Measurements from ENCODE around the gene RING1.
A peak's percentile ranks its signal among the peaks of the same experiment; 100 is the strongest.

Gene RING1

DNA sequence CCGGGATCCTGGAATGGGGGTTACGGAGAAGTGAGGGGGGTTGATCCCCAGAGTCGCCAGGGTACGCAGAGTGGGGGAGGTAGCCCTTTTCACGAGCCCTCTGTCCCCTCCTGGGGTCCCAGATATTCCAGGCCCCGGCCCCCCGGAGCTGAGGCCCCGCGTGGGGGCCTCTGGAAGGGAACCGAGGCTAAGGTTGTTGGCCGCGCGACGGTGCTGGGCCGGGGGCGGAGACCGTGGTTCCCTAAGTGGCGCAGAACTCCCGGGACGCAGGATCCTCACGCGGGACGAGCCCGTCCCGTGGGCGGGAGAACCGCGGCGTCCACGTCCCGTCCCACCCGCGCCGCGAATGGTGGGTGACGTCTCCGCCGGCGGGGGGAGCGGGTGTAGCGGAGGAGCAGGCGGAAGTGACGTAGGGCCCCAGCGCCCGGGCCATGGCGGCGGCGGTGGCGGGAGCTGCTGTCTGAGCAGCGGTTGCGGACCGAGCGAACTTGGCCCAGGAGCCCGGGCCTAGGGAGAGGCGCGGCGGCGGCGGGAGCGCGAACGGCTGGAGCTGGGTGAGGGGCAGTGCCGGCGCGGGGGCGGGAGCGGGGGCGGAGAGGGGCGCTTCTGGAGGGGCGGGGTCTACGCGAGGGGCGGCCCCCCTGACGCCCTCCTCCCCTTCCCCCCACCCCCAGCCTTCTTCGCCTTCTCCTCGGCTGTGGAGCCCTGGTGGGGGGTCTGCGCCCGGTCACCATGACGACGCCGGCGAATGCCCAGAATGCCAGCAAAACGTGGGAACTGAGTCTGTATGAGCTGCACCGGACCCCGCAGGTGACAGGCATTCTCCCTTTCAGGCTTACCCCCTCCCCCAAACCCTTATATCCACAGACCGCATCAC is at the start of gene RING1:
RING1 (plus strand) TSS at position 410 of the 877 bp plus-strand sequence; CDS start at position 733, 323 bp downstream.
- DNase-seq, result peak; percentile 85

DNA sequence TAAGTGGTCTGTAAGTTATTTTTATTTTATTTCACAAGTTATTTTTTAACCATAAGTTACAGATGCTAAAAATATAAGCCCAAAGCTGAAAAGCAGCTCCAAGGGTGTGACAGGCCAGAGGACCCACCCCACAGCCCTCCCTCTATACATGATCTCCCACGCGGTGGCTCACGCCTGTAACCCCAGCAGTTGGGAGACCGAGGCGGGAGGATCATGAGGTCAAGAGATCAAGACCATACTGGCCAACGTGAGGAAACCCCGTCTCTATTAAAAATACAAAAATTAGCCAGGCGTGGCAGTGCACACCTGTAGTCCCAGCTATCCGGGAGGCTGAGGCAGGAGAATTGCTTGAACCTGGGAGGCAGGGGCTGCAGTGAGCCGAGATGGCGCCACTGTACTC is 48.2 kb upstream of the RING1 start:
- no peak for DNase-seq

DNA sequence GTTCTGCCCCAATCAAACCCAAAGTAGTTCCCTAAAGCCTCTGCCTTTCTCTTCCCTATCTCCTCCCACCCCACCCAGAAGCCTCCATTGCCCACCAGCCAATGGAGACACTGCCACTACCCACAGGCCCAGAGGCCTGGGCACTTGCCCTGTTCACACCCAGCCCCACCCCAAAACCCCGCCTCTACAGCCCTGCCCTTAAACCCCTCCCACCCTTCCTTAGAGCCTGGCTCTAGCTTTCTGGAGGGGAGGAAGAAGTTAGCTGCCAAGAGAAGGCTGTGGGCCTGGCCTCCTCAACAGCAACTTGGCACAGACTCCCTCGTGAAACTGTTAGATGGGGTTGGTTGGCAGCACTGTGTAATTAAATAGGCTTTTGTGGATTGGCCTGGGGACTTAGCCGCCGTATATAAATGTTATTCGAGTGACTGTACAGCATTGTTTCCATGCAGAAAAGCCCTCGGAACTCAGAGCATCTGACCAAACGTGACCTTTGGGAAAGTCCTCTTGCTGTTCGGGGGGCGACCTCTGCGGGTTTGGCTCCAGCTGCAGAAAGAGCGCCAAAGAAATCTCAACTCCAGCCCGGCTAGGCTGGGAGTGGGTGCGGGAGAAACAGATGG is 47.5 kb upstream of the RING1 start:
- DNase-seq, result no peak

DNA sequence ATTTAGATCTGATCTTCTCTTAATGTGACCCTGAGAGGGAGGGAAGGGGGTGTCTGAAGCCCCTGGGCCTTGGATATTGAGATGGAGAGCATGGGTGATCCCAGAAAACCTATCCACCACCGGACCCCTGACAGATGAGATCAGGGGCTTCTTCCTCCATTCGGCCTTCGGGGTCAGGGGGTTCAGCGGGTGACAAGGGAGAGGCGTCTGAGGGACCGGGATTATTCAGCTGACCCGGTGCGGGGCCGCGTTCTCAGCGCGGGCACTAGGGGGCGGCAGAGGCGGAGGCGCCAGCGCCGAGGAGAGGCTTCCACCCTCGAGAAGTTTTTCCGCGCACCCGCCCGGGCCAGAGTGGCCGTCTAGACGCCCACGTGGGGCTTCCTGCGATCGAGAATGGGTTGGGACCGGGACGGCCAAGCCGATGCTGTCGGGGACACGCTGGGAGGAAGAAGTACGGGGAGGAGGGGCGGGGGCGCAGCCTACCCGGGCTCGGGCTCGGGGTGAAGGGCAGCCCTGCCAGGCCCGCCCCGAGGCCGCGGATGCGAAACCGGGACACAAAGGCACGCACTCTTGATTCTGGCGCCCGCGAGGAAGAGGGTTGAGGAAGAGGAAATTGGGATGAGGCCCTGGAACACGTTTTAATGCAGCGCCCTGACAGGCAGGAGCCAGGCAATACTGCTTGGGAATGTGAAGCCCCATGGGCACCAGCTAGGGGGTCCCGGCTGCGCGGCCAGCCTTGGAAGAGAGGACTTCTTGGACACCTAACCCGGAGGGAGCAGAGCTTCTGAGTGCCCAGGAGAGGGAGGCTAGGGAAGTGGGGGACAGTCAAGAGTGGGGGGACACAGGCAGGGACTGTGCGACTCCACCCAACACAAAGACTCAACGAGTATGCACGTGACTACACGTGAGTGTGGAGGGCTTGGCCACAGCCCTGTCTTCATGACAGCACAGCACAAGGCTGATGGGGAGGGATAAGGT is 46.7 kb upstream of the RING1 start:
- DNase-seq, result peak; percentile 84

DNA sequence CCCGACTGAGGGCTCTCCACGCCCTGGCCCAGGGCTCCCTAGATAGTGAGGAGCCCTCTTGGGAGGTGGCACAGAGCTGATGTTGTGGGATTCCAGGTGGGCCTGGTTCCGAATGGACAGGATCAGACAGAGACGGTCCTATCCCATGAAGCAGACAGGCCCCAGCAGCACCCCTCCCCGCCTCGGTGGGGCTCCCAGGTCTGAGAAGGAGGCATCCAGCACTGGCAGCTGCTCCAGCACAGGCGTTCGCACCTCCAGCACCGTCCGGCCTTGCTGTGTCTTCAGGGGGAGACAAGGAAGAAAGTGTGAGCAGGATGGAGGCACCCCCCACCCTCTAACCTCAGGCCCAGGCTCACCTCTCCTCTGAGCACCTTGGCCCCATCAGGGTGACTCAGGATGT is 44.8 kb upstream of the RING1 start:
- no peak for DNase-seq

DNA sequence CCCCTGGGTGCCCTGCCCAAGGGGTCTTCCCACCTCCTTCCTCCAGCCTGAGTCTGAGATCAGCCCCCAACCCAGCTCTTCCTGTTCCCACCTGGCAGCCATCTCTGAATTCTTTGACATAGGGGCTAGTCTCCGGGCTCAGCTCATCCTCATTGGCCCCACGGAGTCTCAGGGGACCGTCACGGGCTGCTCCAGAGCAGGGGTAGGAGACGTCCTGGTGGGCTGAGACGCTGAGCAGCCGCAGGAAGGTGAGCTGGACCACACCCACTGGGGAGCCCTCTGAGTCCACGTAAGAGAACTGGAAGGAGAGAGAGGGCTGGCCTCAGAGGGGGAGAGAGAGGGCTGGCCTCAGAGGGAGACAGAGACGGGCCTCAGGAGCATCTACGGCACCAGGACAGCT is 44.1 kb upstream of the RING1 start:
- DNase-seq, result no peak

DNA sequence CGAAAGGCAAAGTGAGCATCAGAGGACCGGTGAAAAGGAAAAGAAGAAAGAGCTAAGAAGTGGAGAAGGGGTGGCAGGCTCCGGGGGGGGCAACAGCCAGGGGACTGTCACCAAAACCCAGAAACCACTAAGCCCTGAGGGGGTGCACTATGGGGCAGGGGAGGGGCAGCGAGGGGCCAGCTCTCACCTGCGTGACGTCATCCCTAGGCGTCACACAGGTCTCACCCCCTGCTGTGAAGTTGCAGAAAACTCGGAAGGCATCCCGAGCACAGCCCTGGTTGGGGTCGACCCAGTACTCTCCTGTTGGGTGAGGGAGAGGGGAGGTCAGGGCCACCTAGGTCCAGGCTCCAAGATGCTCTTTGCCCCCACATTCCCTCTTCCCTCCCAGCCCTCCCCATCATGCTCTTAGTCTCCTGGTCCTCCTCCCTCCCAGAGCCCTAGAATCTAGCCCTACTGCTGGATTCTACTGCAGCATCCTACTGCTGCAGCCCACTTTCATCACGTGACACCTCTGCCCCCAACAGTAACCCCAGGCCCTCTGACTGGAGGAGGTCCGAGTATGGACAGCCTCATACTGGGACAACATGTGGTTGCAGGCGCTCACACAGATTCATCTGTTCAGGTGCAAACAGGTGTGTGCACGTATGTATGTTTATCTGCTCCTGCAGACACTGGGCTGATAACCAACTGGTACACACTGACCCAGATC is 43.5 kb upstream of the RING1 start:
- no peak for DNase-seq

DNA sequence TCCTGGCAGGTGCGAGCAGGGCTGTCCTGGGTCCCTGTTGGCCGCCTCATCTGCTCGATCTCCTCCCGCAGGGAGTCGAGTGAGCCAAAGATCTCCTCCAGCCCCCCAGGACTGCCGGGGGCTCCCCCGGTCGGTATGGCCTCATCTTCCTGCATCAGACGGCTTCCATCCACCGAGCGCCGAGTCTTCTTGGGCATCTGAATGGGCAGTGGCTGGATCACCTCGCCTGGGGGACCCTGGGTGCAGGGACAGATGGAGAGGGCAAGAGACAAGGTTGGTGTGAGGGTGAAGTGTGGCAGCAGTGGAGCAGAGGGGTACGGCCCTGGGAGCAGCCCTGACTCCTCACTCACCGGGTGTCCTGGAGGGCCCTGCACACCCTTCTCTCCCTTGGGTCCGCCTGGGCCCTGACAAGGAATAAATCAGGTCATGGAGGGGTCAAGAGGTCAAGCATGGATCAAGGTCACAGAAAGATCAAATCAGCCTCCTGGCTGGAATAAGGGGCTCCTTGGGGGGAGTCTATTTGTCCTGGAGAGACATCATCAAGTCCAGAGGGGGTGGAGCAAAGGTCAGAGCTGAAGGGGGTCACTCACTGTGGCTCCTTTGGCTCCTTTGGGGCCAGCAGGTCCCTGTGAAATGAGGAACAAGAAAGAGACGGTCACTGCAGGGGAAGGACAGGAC is 42.6 kb upstream of the RING1 start:
- no peak for DNase-seq

DNA sequence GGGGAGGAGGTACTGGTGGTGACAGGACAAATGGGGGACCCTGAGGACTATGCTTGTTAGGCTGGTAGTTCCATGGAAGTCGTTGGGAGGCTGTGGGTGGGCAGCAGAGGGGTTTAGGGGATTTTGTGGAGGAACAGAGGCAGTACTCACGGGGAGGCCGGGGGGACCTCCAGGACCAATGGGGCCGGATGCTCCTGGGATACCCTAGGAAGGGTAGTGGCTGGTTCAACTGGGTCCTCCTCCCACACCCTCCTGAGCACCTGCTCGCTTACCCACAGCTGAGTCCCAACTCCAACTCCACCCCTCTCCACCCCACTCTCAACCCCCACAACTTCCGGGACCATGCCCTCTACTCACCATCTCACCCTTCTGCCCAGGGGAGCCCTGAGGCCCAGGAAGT is 41.9 kb upstream of the RING1 start:
- DNase-seq, result no peak

DNA sequence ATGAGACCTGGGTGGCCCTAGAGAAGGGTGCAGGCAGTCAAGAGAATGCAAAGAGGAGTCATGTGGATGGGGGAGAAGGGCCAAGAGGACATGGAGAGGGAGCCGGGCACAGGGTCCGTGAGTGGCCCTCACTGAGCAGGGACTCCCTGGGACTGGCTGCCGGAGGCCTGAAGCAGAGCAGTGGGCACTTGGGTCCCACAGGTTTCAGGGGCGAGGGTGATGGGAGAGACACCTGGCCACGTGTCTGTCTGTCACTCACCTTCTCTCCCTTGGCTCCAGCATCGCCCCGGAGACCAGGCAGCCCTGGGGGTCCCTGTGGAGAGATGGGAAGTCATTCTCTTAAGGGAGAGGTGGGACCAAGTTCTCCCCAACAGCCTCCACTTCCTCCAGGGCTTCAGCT is 41.5 kb upstream of the RING1 start:
- DNase-seq, result no peak

DNA sequence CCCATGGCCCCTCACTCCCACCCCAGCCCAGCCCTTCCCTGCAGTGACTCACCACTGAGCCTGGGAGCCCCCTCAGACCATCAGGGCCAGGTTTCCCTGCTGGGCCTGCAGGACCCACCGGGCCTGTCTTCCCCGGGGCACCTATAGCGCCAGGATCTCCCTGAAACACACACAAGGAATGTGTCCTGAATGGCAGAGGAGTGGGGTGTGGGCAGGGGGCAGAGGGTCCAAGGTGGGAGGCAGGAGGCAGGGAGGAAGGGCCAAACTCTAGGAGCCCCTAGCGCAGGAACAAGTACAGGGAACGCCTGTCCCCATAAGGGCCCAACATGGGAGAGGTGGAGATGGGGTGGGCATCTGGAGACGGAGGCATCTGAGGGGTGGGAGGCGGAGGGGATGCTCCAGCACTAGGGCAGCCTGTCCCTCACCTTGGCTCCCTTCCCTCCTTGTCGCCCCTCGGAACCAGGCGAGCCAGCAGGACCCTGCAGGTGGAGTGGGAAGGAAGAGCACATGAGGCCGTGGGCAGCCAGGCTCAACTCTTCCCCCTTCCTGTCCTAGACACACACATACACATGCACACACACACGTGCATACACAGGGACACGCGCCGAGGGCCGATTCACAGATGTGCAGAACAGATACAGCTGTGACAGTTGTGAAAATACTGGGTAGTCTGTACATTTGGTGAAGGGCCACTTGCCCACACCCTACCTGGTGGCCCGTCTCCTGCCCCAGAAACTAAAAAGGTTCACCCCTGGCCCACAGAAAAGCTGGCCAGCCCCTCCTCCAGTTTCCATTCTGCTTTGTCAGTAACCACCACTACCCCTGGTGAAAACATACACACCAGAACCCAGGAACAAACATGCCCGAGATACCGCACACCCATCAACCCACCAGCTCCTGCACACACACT is 40.7 kb upstream of the RING1 start:
- no peak for DNase-seq

DNA sequence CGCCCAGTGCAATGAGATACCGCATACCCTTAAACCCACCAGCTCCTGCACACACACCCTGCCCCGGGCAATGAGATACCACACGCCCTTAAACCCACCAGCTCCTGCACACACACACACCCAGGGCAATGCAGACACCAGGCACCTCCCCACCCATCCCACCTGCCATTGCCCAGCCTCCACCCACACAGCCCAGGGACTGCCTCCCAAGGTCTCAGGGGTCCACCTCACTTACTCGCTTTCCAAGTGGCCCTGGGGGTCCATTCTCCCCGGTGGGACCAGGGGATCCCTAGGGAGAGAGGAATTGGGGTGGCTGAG is 40.1 kb upstream of the RING1 start:
- no peak for DNase-seq

DNA sequence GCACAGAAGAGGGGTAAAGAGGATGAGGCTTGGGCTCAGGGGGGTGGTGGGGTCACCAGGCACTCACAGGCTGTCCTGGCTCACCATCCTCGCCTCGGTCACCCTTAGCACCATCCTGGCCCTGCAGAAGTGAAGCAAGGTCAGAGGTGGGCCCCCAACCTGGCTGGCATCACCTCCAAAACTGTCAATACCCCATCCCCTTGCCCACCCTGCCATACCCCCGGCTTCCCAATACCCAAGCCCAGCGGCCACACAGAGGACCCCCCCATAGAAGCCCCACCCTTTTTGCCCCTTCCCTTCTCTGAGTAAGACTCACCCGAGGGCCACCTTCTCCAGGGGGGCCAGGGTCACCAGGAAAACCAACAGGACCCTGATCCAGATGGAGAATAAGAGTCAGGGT is 39.7 kb upstream of the RING1 start:
- DNase-seq, result no peak

DNA sequence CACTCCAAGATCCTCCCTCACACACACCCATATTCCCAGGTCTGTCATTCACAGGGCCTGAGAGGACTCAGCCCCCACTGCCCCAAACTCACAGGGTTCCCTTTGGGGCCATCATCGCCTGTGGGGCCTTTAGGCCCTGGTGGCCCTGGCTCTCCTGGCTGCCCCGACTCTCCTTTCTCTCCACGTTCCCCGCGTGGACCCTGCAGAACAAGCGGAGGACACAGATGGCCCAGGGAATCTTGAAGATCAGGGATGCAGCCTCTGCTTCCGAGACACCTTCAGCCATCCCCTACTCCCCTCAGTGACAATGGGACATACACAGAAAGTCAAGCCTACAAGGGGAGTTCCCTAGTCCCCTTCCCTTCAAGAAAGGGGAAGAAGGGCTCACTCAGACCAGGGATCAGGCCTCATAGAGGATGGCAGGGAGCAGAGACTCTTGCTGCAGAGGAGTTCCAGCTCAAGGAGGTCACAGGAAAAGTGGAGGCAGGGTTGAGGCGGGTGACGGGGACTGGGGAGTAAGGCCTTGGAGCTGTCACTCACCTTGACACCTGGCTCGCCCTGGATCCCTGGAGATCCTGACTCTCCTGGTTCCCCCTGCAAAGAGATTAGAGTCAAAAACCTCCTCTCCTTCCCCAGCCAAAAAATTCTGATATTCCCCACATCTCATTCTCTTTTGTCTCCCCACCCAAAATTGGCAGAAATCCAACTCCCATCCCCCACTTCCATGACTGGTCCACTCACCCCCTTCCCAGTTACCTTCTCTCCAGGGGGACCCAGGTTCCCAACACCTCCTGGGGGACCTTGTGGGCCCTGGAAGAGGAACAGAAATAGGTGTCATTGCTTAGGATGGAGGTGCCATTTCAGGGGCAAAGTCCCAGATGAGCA is 38.8 kb upstream of the RING1 start:
- no peak for DNase-seq

DNA sequence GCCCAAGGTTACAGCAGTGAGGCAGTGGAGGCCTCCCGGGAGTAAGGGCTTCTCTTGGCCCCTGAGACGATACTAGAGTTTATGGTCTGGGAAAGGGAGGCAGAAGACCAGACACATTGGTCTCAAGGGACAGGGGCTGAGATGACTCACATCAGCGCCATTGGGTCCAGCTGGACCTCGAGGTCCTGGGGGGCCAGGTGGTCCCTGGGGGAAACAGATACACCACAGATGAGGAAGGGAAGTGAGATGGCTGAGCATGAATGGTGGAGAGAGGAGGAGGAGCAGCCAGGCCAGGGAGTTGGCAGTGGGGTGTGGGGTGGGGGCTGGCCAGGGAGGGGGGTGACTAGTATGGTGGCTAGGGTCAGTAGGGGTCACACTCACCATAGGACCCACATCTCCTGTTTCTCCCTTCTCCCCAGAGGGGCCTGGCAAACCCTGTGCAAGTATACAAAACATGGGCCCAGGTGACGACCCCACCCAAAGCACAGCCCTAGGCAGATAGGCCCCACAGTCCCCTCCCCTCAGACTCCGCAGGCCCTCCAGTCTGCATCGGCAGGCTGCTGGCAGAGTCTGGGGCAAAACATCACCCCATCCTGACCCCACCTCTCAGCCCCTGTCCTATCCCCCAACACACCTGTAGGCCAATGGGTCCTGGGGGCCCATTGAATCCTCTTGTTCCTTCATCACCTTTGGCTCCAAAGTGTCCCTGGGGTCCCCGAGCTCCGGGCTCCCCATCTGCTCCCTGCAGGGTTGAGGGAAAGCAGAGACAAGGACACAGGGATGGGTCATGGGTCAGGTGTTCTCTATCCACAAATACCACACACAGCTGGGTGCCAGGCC is 37.9 kb upstream of the RING1 start:
- no peak for DNase-seq

DNA sequence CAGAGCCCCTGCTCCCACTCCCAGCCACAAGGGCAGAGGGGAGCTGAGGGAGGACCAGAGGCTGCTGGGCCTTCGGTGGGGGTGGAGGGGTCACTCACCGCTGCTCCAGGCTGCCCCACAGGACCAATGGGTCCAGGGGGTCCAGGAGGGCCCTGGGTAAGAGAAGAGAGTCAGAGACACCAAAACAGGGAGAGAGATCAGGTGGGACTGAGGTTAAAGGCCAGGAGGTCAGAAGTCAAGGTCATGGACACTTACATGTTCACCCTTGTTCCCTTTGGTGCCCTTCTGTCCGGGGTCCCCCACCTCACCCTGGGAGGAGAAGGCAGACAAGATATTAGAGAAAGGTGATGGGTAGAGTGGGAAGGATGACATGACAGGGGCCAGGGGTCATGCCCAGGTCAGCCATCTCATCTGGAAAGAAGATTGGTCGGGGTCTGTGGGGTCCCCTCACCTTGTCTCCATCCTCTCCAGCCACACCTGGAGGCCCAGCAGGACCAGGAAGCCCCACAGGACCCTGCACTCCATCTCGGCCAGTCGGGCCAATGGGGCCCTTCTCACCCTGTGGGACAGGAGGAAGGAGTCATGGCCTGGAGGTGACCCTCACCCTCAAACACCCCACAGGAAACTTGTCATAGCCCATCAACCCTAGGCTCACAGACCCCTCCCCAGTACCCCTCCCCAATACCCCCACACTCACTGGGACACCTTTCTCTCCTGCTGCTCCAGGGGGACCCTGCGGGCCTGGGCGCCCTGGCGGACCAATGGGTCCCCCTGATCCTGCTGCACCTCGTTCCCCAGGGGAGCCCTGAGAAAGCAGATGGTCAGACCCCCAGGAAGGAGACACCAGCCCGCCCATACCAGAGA is 37.1 kb upstream of the RING1 start:
- DNase-seq, result no peak

DNA sequence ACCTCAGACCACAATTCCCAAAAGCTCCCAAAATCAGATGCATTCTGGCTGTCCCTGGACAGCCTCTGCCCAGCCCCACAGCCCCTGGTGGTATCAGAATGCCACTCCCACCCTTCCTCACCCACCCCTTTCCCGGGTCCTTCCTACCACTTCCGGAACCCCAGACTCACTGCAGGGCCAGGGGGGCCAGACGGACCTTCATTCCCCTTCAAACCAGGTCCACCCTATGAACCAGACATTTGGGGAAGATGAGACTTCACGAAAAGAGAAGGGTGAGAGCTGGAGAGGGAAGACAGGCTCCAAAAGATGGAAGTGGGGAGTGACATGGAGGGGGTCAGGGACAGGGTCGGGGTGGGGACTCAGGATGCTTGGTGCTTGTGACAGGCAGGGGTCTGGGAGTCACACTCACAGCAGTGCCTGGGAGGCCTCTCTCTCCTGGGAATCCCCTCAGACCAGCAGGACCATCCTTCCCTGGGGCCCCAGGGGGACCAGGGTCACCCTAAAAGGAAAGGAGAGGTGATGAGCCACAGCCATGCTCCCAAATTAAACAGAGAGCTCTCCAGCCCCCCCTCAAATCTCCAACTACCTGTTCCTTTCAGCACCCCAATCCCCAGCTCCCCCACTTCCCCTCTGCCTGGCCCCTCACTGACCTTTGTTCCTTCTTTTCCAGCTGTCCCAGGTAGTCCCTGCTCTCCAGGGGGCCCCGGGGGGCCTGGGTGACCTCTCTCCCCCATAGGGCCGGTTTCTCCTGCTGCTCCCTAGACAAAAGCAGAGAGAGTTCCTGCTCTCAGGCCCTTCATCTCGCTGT is 36.2 kb upstream of the RING1 start:
- DNase-seq, result no peak
